Measurements from ENCODE around the gene TMEM270. TPM values are rescaled to one million over a fixed set of nuclear protein-coding genes. Genes with fewer than 3 reads are reported as not detected.
A peak's percentile ranks its signal among the peaks of the same experiment; 100 is the strongest.

TMEM270 gene
- polyA plus RNA-seq, 1 of the 3 experiments (the other 2 are of a cell fraction): 0.71 TPM

GRCh38 chr7:73840715-73841379 is 20.1 kb upstream of the TMEM270 start:
- WGBS (ENCODE audit: low lambda C conversion rate): 96% methylated on average over 16 of the region's 16 CpGs
- TF ChIP-seq FOXM1 (IDR thresholded peaks at IDR 0.05; ENCODE audit: low read depth) (no peak), USF1 (IDR thresholded peaks at IDR 0.05; ENCODE audit: borderline replicate concordance, low read depth) (no peak), MEF2A (IDR thresholded peaks at IDR 0.05; ENCODE audit: borderline replicate concordance, low read depth) (no peak), MXI1 (IDR thresholded peaks at IDR 0.05; ENCODE audit: low read depth, low read length) (no peak), NRF1 (IDR thresholded peaks at IDR 0.05; ENCODE audit: low read depth, low read length) (no peak), ZBTB33 (IDR thresholded peaks at IDR 0.05; ENCODE audit: borderline replicate concordance, low read depth) (no peak), YY1 (IDR thresholded peaks at IDR 0.05; ENCODE audit: low read depth) (no peak), GATA2 (CRISPR knock-in tag; IDR thresholded peaks at IDR 0.05) (no peak), MAX (IDR thresholded peaks at IDR 0.05; ENCODE audit: low read depth) (no peak), FOSL2 (IDR thresholded peaks at IDR 0.05; ENCODE audit: borderline replicate concordance, low read depth) (no peak), RAD21 (IDR thresholded peaks at IDR 0.05; ENCODE audit: low read length) (no peak), REST (IDR thresholded peaks at IDR 0.05; ENCODE audit: low read depth, low read length) (no peak), EP300 (IDR thresholded peaks at IDR 0.05; ENCODE audit: borderline replicate concordance in 1 of 2, low read depth in 1 of 2, low read length in 1 of 2) (no peak)
- Histone ChIP-seq H3K9me2 (no peaks in the 10 kb centered on the region), H3F3A (replicated peaks; ENCODE audit: insufficient read depth) (peaks cover 11% of the 10 kb centered on the region), H3K79me2 (ENCODE audit: insufficient read depth) (peaks cover 4% of the 10 kb centered on the region; the same call in 1 of the 2 replicates), H3K4me2 (peak overlapping the region; percentile 100; the same call in 1 of the 2 replicates), H4K20me1 (ENCODE audit: insufficient read depth) (no peaks in the 10 kb centered on the region), H2AFZ (ENCODE audit: low read depth) (no peak overlapping the region), H3K27me3 (ENCODE audit: insufficient read depth) (no peaks in the 10 kb centered on the region), H3K27ac (ENCODE audit: low read depth in 2 of 2, low read length in 1 of 2) (no peak overlapping the region), H3K4me3 (ENCODE audit: low read depth in 2 of 2, low read length in 1 of 2) (no peak overlapping the region), H3K9me3 (no peaks in the 10 kb centered on the region), H3K4me1 (ENCODE audit: control insufficient read depth in 1 of 2, insufficient read depth in 2 of 2, low read depth in 1 of 2, low read length in 1 of 2) (peaks cover 0 to 8% of the 10 kb centered on the region in 2 experiments; a peak in 1 of 4 replicates), H3K9ac (no peak overlapping the region), H3K36me3 (replicated peaks in 1 of 2; ENCODE audit: control insufficient read depth in 1 of 2, insufficient read depth in 2 of 2, low read length in 1 of 2) (no peaks in the 10 kb centered on the region)
- POLR2A ChIA-PET: interaction anchor here (1.0 to 3.0 kb wide), 3 partner anchors 11 to 102 kb away, joined by 3 to 10 read pairs (median 5); partner anchors contain the start of gene ABHD11
- no peak for DNase-seq
- CTCF ChIA-PET: interaction anchor here (0.6 to 11.5 kb wide), 10 partner anchors 8 to 366 kb away, joined by 3 to 80 read pairs (median 3); no protein-coding TSS in a partner anchor

All from SK-N-SH (cell line).